ENCODE results near the gene ZRANB3.
"Not testable (repeated sequence)": the region's sequence is repeated elsewhere in the genome, so short reads cannot be mapped to it uniquely, and the experiment has no call there.

Gene ZRANB3

DNA sequence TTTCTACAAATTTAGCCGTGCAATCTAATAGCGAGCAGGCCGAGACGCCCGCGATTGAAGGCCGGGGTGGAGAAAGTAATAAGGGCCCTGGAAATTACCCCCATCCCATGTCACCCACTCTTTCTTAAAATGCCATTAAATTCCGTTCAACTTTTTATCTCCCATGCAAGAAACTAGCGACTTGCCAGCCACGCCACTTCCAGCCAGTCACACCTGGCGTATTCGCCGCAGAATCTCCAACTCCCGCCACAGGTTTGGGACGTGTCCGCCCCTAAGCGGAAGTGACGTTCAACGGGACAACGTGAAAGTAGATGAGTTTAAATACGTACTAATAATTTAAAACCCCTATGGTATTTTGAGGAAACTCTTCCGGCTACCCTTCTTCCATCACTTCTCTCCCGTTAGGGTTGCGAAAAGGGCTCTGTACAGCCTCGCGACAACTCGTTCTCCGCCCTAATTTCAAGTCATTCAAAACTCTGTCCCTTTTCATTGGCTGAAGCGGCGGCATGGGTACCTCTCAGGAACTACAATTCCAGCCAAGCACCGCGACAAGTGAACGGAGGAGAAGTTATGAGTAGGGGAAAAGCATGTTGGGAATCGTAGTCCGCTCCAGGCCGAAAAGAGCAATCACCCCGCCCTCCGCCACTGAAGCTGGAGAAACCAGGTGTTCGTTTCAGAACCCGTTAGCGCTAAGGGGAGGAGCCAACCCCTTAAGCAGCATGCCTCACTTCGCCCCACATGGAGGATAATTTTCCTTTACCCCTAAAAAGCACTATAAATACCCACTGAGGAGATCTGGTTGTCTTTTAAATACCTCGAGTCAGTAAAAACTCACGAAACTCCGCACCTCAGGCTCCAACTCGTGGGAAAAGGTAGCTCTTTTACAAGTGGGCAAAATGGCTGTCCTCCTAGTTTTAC is at the start of gene ZRANB3:
Gene ZRANB3, minus strand, starts transcription at position 906 of the 918 bp plus-strand sequence.
- peak; percentile 82 to 86 for DNase-seq (ENCODE audit: low read depth in 1 of 2, low spot score in 1 of 2)

GRCh38 chr2:135573620-135574019 is 42.6 kb upstream of the ZRANB3 start:
- DNase-seq (ENCODE audit: low read depth in 1 of 2, low spot score in 1 of 2): no peak

- no peak for DNase-seq (ENCODE audit: low read depth in 1 of 2, low spot score in 1 of 2)
These were observed 39.9 kb upstream of the ZRANB3 start for GRCh38 chr2:135570884-135571283.

DNA sequence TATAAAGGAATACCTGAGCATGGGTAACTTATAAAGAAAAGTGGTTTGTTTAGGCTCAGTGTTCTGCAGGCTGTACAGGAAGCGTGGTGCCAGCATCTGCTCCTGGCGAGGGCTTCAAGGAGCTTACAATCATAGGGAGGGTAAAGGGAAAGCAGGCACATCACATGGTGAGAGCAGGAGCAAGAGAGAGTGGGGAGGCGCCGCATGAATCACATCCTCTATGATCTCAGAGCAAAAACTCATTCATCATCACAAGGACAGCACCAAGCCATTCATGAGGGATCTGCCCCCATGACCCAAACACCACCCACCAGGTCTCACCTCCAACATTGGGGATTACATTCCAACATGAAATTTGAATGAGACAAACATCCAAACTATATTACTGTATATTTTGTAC is 32.8 kb upstream of the ZRANB3 start:
- no peak for DNase-seq (ENCODE audit: low read depth in 1 of 2, low spot score in 1 of 2)

GRCh38 chr2:135561925-135562324 is 30.9 kb upstream of the ZRANB3 start:
- DNase-seq (ENCODE audit: low read depth in 1 of 2, low spot score in 1 of 2): no peak

DNA sequence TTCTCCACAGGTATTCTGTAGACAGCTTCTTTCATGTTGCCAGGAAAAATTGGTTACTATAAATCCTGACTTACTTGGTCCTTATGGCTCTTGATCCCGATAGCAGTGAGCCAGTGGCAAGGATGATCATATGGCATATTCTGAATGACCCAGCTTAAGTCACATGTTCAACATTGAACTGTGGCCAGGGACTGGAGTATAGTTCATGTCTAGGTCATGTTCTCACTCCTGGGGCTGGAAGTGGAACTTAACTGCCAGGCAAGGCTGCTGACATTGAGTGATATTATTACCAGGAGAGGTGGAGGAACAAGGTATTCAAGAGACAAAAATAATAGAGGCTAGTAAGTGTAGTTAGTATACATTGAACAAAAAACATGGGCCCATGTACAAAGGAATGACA is 26.5 kb upstream of the ZRANB3 start:
- DNase-seq (ENCODE audit: low read depth in 1 of 2, low spot score in 1 of 2): no peak

GRCh38 chr2:135555311-135555710 is 24.3 kb upstream of the ZRANB3 start:
- no peak for DNase-seq (ENCODE audit: low read depth in 1 of 2, low spot score in 1 of 2)

GRCh38 chr2:135552887-135553286 is 21.9 kb upstream of the ZRANB3 start:
- no peak for DNase-seq (ENCODE audit: low read depth in 1 of 2, low spot score in 1 of 2)

GRCh38 chr2:135551356-135551755 is 20.3 kb upstream of the ZRANB3 start:
- DNase-seq (ENCODE audit: low read depth in 1 of 2, low spot score in 1 of 2): no peak

- no peak for DNase-seq (ENCODE audit: low read depth in 1 of 2, low spot score in 1 of 2)
These were observed 16.3 kb upstream of the ZRANB3 start for GRCh38 chr2:135547311-135547710.

- no peak for DNase-seq (ENCODE audit: low read depth in 1 of 2, low spot score in 1 of 2)
These were observed 15.4 kb upstream of the ZRANB3 start for GRCh38 chr2:135546436-135546835.

- not testable (repeated sequence) for DNase-seq (ENCODE audit: low read depth in 1 of 2, low spot score in 1 of 2)
These were observed 2.5 kb upstream of the ZRANB3 start for GRCh38 chr2:135533545-135533944.

GRCh38 chr2:135532581-135532980 is 1.6 kb upstream of the ZRANB3 start:
- DNase-seq (ENCODE audit: low read depth in 1 of 2, low spot score in 1 of 2): no peak

- DNase-seq (ENCODE audit: low read depth in 1 of 2, low spot score in 1 of 2): peak; percentile 79 to 87
These were observed 496 bp upstream of the ZRANB3 start, which contains the start of gene R3HDM1 for GRCh38 chr2:135531231-135532197. TSS of gene R3HDM1 (plus strand) at chr2:135531484. CDS start at chr2:135604846, 73,362 bp downstream.

GRCh38 chr2:135528006-135528405 is 3.0 kb downstream of the ZRANB3 start:
- DNase-seq (ENCODE audit: low read depth in 1 of 2, low spot score in 1 of 2): no peak

DNA sequence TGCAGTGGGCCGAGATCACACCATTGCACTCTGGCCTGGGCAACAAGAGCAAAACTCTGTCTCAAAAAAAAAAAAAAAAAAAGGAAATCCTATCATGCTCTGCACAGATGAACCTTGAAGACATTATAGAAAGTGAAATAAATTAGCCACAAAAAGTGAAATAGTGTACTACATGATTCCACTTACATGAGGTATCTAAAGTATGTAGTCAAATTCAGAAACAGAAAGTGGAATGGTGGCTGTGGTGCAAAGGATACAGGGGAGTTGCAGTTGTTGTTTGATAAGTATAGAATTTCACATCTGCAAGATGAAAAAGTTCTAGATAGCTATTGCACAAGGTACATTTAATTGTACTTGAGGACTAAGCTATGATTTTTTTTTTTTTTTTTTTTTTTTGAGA is 5.2 kb downstream of the ZRANB3 start:
- no peak for DNase-seq (ENCODE audit: low read depth in 1 of 2, low spot score in 1 of 2)

DNA sequence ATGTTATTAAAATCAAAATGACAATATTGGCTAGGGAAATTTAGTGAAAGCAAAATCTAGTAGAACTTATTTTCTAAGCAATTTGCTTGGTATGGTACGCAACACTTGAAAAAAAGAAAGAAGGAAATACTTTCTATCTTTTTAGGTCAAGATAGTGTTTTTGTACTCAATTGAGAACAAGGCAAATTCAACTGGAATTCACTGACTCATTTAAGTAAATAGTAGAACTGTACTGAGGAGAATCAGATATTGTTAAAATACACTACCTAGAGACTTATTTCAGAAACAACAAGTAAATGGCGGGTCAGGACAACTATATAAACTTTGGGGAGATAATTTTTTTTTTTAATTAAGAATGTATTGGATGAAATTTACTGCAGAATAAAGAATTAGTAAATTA is 18.9 kb downstream of the ZRANB3 start:
- no peak for DNase-seq (ENCODE audit: low read depth in 1 of 2, low spot score in 1 of 2)

GRCh38 chr2:135510577-135510976 is 20.4 kb downstream of the ZRANB3 start:
- no peak for DNase-seq (ENCODE audit: low read depth in 1 of 2, low spot score in 1 of 2)

DNA sequence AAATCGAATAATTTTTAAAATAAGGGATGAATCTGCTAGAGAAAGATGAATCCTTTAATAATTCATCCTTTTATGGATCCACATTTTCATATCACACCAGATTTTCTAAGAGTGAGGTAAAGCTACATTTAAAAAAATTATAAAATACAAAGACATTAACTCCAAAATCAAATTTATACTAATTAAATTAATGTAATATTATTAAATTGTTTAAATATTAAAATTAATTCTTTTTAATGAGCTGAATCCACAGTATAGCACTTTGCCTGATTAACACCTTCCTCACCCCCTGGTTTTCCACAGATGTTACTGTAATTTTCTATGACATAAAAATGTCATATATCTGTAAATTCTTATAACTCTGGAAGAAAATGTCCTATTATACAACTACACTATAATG is 26.2 kb downstream of the ZRANB3 start:
- no peak for DNase-seq (ENCODE audit: low read depth in 1 of 2, low spot score in 1 of 2)

DNA sequence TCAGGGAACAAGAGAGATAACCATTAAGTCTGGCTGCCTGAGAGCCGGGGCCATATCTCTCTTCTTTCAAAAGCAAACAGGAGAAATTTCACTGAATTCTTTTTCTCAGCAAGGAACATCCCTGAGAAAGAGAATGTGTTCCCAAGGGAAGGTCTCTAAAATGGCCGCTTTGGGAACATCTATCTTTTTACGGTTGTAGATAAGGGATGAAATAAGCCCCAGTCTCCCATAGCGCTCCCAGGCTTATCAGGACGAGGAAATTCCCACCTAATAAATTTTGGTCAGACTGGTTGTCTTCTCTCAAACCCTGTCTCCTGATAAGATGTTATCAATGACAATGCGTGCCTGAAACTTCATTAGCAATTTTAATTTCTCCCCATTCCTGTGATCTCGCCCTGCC is 32.4 kb downstream of the ZRANB3 start:
- not testable (repeated sequence) for DNase-seq (ENCODE audit: low read depth in 1 of 2, low spot score in 1 of 2)

- no peak for DNase-seq (ENCODE audit: low read depth in 1 of 2, low spot score in 1 of 2)
These were observed 36.1 kb downstream of the ZRANB3 start for GRCh38 chr2:135494917-135495316.

DNA sequence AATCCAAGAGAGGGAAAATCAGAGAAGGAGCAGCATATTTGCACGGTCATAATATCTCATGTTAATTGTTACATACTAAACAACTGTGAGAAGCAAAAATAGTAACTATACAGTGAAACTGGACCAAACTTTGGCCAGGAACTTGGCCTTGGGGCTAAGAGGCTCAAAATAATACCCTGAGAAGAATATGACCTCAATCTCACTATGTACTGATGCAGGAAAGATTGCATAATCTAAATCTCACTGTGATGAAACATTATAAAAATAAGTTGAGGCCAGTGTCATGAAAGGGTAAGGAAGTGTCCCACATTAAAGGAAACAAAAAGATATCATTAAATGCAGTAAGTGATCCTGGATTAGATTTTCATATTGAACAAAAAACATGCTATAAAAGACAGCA is 36.5 kb downstream of the ZRANB3 start:
- no peak for DNase-seq (ENCODE audit: low read depth in 1 of 2, low spot score in 1 of 2)
